ENCODE data around the gene SSBP3. TPM values are rescaled to one million over a fixed set of nuclear protein-coding genes. Genes with fewer than 3 reads are reported as not detected.

SSBP3 gene
- total and polyA plus RNA-seq, 2 of the 13 experiments (the other 11 are each of a cell fraction or from before 2014, with no cell fraction given) = 8.5 to 17.6 TPM

- Histone ChIP-seq H3K9me3 (ENCODE audit: low read length) (no peaks in the 10 kb centered on the region), H3K27me3 (ENCODE audit: control insufficient read depth in 1 of 2, insufficient read depth in 2 of 2, low read length in 2 of 2) (no peaks in the 10 kb centered on the region), H3K9ac (ENCODE audit: insufficient read depth, low read depth, low read length) (no peak overlapping the region), H3K79me2 (ENCODE audit: insufficient read depth, low read length) (no peaks in the 10 kb centered on the region), H3K4me3 (replicated peaks in 1 of 3; ENCODE audit: insufficient read depth in 1 of 3, low read depth in 2 of 3, low read length in 3 of 3) (no peak overlapping the region), H4K20me1 (ENCODE audit: insufficient read depth, low read length) (no peaks in the 10 kb centered on the region), H3K4me2 (ENCODE audit: low read depth, low read length) (no peak overlapping the region), H3K4me1 (ENCODE audit: insufficient read depth, low read length) (peaks cover 20% of the 10 kb centered on the region), H2AFZ (ENCODE audit: low read length) (no peak overlapping the region), H3K36me3 (replicated peaks in 1 of 2; ENCODE audit: control insufficient read depth in 1 of 2, insufficient read depth in 2 of 2, low read length in 2 of 2) (no peaks in the 10 kb centered on the region), H3K27ac (ENCODE audit: extremely low read length, insufficient read depth, low read length) (no peak overlapping the region)
- BruUV-seq (replicated peaks) = no TSS peak
- in situ Hi-C loops (cut with HindIII; ENCODE audit: extremely low pct_ligation_motif_present, low pct_unique_long_range_greater_than_20kb) (no loop called here), intact Hi-C loops (cut with micrococcal nuclease; ENCODE audit: unreplicated experiment) (no loop called here)
- no peak for ATAC-seq
- no peak for FAIRE-seq
- no peak for DNase-seq (ENCODE audit: low spot score)
- POLR2A ChIA-PET = no interaction called here
- CTCF ChIA-PET (ENCODE audit: low intra/inter-chr PET ratio, low total read pairs) = no interaction called here
- 94% methylated on average over 7 of the region's 7 CpGs for WGBS (ENCODE audit: low lambda C conversion rate)
- TF ChIP-seq SAP130 (CRISPR knock-in tag; IDR thresholded peaks at IDR 0.05; ENCODE audit: low read depth) (no peak), TCF7L2 (IDR thresholded peaks at IDR 0.05; ENCODE audit: low read depth, low read length) (no peak), ZSCAN29 (CRISPR knock-in tag; conservative IDR thresholded peaks at IDR 0.05) (no peak), MIXL1 (CRISPR knock-in tag; IDR thresholded peaks at IDR 0.05) (no peak), AHDC1 (CRISPR knock-in tag; IDR thresholded peaks at IDR 0.05; ENCODE audit: borderline replicate concordance) (no peak), ZNF607 (CRISPR knock-in tag; IDR thresholded peaks at IDR 0.05; ENCODE audit: borderline replicate concordance) (no peak), ZNF281 (CRISPR knock-in tag; IDR thresholded peaks at IDR 0.05; ENCODE audit: borderline replicate concordance) (no peak), CBX1 (IDR thresholded peaks at IDR 0.05; ENCODE audit: low read depth) (no peak), ZFP82 (CRISPR knock-in tag; IDR thresholded peaks at IDR 0.05; ENCODE audit: borderline replicate concordance) (no peak), NFE2L2 (IDR thresholded peaks at IDR 0.05; ENCODE audit: low read length) (no peak)
- TF ChIP-seq, protein P1, sequence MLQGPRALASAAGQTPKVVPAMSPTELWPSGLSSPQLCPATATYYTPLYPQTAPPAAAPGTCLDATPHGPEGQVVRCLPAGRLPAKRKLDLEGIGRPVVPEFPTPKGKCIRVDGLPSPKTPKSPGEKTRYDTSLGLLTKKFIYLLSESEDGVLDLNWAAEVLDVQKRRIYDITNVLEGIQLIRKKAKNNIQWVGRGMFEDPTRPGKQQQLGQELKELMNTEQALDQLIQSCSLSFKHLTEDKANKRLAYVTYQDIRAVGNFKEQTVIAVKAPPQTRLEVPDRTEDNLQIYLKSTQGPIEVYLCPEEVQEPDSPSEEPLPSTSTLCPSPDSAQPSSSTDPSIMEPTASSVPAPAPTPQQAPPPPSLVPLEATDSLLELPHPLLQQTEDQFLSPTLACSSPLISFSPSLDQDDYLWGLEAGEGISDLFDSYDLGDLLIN (CRISPR knock-in tag; IDR thresholded peaks at IDR 0.05; ENCODE audit: borderline replicate concordance) = no peak
- TF ChIP-seq, protein P2, sequence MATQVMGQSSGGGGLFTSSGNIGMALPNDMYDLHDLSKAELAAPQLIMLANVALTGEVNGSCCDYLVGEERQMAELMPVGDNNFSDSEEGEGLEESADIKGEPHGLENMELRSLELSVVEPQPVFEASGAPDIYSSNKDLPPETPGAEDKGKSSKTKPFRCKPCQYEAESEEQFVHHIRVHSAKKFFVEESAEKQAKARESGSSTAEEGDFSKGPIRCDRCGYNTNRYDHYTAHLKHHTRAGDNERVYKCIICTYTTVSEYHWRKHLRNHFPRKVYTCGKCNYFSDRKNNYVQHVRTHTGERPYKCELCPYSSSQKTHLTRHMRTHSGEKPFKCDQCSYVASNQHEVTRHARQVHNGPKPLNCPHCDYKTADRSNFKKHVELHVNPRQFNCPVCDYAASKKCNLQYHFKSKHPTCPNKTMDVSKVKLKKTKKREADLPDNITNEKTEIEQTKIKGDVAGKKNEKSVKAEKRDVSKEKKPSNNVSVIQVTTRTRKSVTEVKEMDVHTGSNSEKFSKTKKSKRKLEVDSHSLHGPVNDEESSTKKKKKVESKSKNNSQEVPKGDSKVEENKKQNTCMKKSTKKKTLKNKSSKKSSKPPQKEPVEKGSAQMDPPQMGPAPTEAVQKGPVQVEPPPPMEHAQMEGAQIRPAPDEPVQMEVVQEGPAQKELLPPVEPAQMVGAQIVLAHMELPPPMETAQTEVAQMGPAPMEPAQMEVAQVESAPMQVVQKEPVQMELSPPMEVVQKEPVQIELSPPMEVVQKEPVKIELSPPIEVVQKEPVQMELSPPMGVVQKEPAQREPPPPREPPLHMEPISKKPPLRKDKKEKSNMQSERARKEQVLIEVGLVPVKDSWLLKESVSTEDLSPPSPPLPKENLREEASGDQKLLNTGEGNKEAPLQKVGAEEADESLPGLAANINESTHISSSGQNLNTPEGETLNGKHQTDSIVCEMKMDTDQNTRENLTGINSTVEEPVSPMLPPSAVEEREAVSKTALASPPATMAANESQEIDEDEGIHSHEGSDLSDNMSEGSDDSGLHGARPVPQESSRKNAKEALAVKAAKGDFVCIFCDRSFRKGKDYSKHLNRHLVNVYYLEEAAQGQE (IDR thresholded peaks at IDR 0.05; ENCODE audit: borderline replicate concordance in 1 of 2, low read depth in 1 of 2, low read length in 2 of 2) = no peak
Observed at GRCh38 chr1:54299037-54299436, 107.2 kb downstream of the SSBP3 start.
